PC-9 (cell line): ENCODE results near the gene NTM. TPM values are rescaled to one million over a fixed set of nuclear protein-coding genes. Genes with fewer than 3 reads are reported as not detected.

Source experiments
- BruUV-seq: library from RNA; stranded (reverse); fragments of 400-500 nt; replicated peaks from 2 replicates; lab custom pipeline; 2021; lab: Mats Ljungman, UMichigan
- CTCF ChIA-PET: fragments of 300-600 bp; sonication (Branson Sonifier 250); formaldehyde crosslinking; loops from one replicate; lab custom pipeline; 2022; ENCODE audit warnings: antibody characterized with exemption; lab: Charles Lee
- POLR2A ChIA-PET: fragments of 300-600 bp; sonication (Branson Sonifier 250); formaldehyde crosslinking; loops from one replicate; lab custom pipeline; 2022; ENCODE audit warnings: antibody characterized with exemption; ENCODE audit not compliant: unreplicated experiment; lab: Charles Lee
- DNase-seq, 2 experiments: peaks; one replicate each; pipeline versions ENCODE4 v3.0.0 to v3.0.0-alpha.2; 2015 to 2022; ENCODE audit warnings: mixed read lengths in 1 of 2
- H2AFZ ChIP-seq: fragments of 200-600 bp; sonication (generic); 2 replicates; pipeline ENCODE4 v1.8.1; 2017; ENCODE audit warnings: antibody characterized with exemption
- H3F3A ChIP-seq: fragments of 200-600 bp; sonication (generic); 2 replicates; pipeline ENCODE4 v1.8.1; 2017; ENCODE audit warnings: antibody characterized with exemption, mild to moderate bottlenecking, low read depth; ENCODE audit not compliant: insufficient read depth
- H3K27ac ChIP-seq: fragments of 200-600 bp; sonication (generic); 2 replicates; pipeline ENCODE4 v1.6.1; 2016; ENCODE audit warnings: mixed run types
- H3K27me3 ChIP-seq: fragments of 200-600 bp; sonication (generic); 2 replicates; pipeline ENCODE4 v1.6.1; 2016; ENCODE audit warnings: low read depth, mixed run types; ENCODE audit not compliant: insufficient read depth
- H3K36me3 ChIP-seq: fragments of 200-600 bp; sonication (generic); 2 replicates; pipeline ENCODE4 v1.6.1; 2016; ENCODE audit warnings: low read depth, mixed run types
- H3K4me1 ChIP-seq: fragments of 200-600 bp; sonication (generic); replicated peaks from 2 replicates; pipeline ENCODE4 v1.6.1; 2016; ENCODE audit warnings: mixed run types; ENCODE audit not compliant: insufficient read depth
- H3K4me2 ChIP-seq: fragments of 200-600 bp; sonication (generic); 2 replicates; pipeline ENCODE4 v1.6.1; 2017; ENCODE audit warnings: mixed run types
- H3K4me3 ChIP-seq: fragments of 200-600 bp; sonication (generic); 2 replicates; pipeline ENCODE4 v1.6.1; 2016; ENCODE audit warnings: mixed run types
- H3K79me2 ChIP-seq: fragments of 200-600 bp; sonication (generic); 2 replicates; pipeline ENCODE4 v1.6.1; 2017; ENCODE audit warnings: low read depth, mixed run types
- H3K9me2 ChIP-seq: fragments of 200-600 bp; sonication (generic); 2 replicates; pipeline ENCODE4 v1.8.1; 2017; ENCODE audit warnings: mild to moderate bottlenecking; ENCODE audit not compliant: insufficient read depth
- H3K9me3 ChIP-seq: fragments of 200-600 bp; sonication (generic); 2 replicates; pipeline ENCODE4 v1.8.1; 2016; ENCODE audit warnings: low read depth; ENCODE audit not compliant: insufficient read depth
- H4K20me1 ChIP-seq: fragments of 200-600 bp; sonication (generic); 2 replicates; pipeline ENCODE4 v1.8.1; 2017; ENCODE audit not compliant: insufficient read depth
- EZH2 ChIP-seq: fragments of 200-600 bp; sonication (generic); IDR thresholded peaks from 2 replicates; pipeline ENCODE4 v1.8.0; 2017; ENCODE audit warnings: antibody characterized with exemption, low read depth
- intact Hi-C: fragments of 100-400 bp; cut with micrococcal nuclease; formaldehyde crosslinking; loops from one replicate; pipeline ENCODE4 v1.10.0; 2022; ENCODE audit not compliant: unreplicated experiment
- total RNA-seq: library from RNA; stranded (reverse); gene quantifications from 2 replicates; pipeline ENCODE4 v1.2.3, GENCODE V29; 2021
- TF ChIP-seq, protein P1 (sequence below): fragments of 200-600 bp; sonication (generic); conservative IDR thresholded peaks from 2 replicates; pipeline ENCODE4 v1.6.1; 2017; ENCODE audit warnings: mixed run types, antibody characterized with exemption, mild to moderate bottlenecking, moderate library complexity

Gene NTM
- total RNA-seq, 1 experiment from 2014 or later: not detected

DNA sequence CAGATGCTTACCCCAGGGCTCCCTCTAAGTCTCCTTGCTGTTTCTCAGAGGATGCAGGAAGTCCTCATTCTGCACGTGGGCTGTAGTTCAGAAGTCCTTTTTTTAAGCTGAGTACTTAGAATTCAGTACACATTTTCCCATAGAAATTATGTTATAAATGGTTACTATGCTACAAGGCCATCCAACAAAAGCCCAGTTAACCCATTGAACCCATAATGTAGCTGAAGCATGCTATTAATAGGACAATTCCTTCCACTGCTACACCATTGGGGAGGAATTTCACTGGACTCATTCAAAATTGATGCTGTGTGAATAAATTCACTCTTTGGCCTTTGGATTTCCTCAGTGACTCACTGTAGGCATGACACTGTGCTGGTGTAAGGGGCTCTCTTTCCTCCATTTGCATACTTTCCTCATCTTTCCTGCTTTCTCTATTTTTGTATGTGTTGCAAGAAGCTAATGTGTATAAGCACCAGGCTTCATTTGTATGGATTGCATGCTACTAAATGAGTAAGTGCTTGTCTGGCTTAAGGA, 148.0 kb downstream of the NTM start:
- BruUV-seq: no TSS peak
- H3K4me2 ChIP-seq: no peak overlapping the region
- no peak for DNase-seq

DNA sequence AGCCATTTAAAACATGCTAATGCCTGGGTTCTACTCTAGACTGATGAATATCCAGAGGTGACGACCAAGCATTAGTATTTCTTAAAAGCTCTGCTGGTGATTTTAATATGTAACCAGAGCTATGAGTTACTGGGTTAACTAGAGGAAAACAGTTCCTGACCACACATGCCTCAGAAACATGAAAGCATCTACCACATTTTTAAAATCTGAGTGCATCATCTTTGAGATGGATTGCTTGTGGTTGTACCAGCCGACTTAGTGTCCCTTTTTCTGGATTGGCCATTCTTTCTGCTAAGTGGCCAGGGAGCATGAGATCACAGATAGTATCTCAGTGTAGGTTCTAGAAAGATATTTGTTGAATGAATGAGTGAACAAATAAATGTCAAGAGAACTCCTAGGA, 152.4 kb downstream of the NTM start:
- CTCF ChIA-PET: no interaction called here
- Histone ChIP-seq H3K9me2 (no peaks in the 10 kb centered on the region), H3K27ac (no peak overlapping the region), H3K27me3 (peaks cover 28% of the 10 kb centered on the region), H3K79me2 (no peaks in the 10 kb centered on the region), H3F3A (no peaks in the 10 kb centered on the region), H3K4me3 (no peak overlapping the region), H3K4me1 (no peaks in the 10 kb centered on the region), H4K20me1 (no peaks in the 10 kb centered on the region), H2AFZ (no peak overlapping the region), H3K9me3 (no peaks in the 10 kb centered on the region), H3K4me2 (no peak overlapping the region), H3K36me3 (no peaks in the 10 kb centered on the region)
- intact Hi-C loops: no loop called here
- TF ChIP-seq EZH2: no peak
- TF ChIP-seq, protein P1, sequence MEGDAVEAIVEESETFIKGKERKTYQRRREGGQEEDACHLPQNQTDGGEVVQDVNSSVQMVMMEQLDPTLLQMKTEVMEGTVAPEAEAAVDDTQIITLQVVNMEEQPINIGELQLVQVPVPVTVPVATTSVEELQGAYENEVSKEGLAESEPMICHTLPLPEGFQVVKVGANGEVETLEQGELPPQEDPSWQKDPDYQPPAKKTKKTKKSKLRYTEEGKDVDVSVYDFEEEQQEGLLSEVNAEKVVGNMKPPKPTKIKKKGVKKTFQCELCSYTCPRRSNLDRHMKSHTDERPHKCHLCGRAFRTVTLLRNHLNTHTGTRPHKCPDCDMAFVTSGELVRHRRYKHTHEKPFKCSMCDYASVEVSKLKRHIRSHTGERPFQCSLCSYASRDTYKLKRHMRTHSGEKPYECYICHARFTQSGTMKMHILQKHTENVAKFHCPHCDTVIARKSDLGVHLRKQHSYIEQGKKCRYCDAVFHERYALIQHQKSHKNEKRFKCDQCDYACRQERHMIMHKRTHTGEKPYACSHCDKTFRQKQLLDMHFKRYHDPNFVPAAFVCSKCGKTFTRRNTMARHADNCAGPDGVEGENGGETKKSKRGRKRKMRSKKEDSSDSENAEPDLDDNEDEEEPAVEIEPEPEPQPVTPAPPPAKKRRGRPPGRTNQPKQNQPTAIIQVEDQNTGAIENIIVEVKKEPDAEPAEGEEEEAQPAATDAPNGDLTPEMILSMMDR: no peak
- no peak for DNase-seq
- POLR2A ChIA-PET: interaction anchor here (0.6 kb wide), 1 partner anchor 26 kb away, joined by 4 read pairs; no protein-coding TSS in a partner anchor
- BruUV-seq: no TSS peak

More for the DNA sequence above, 148.0 kb downstream of the NTM start:
- Histone ChIP-seq H3K4me1 (no peaks in the 10 kb centered on the region), H3K27ac (no peak overlapping the region), H3K27me3 (peaks cover 17% of the 10 kb centered on the region), H2AFZ (no peak overlapping the region), H3K9me3 (no peaks in the 10 kb centered on the region), H3F3A (no peaks in the 10 kb centered on the region), H3K4me3 (no peak overlapping the region), H3K36me3 (no peaks in the 10 kb centered on the region), H3K9me2 (no peaks in the 10 kb centered on the region), H3K79me2 (no peaks in the 10 kb centered on the region), H4K20me1 (no peaks in the 10 kb centered on the region)
- ChIA-PET POLR2A (interaction anchor here (0.6 kb wide), 1 partner anchor 230 kb away, joined by 6 read pairs; no protein-coding TSS in a partner anchor), CTCF (no interaction called here)
- intact Hi-C loops: no loop called here
- TF ChIP-seq, protein P1: no peak
- no peak for TF ChIP-seq EZH2

DNA sequence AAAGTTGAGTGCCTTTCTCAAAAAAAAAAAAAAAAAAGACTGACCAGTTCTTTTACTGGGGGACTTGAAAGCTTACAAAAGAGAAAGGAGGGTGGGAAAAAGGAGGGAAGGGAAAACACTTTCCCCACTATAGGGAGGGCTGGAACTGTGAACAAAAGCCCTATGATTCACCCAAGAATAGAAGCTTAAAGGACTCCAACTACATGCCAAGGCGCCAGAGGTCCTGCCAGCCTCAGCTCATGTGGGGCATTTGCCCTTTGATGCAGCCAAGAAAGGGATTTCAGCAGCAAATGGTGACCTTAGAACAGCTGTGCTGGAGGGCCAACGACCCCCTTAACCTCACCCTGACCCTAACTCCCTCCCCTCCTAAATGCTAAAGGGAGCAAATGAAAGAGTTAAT, 160.0 kb downstream of the NTM start:
- Histone ChIP-seq H3K4me3 (no peak overlapping the region), H3K79me2 (no peaks in the 10 kb centered on the region), H2AFZ (no peak overlapping the region), H3K27me3 (peaks cover 40% of the 10 kb centered on the region), H3F3A (no peaks in the 10 kb centered on the region), H4K20me1 (no peaks in the 10 kb centered on the region; the same call in 1 of the 2 replicates), H3K4me2 (no peak overlapping the region), H3K9me3 (no peaks in the 10 kb centered on the region), H3K9me2 (no peaks in the 10 kb centered on the region), H3K27ac (no peak overlapping the region), H3K4me1 (no peaks in the 10 kb centered on the region), H3K36me3 (no peaks in the 10 kb centered on the region)
- intact Hi-C loops: no loop called here
- DNase-seq: no peak
- CTCF ChIA-PET: no interaction called here
- TF ChIP-seq, protein P1: no peak
- no peak for TF ChIP-seq EZH2
- POLR2A ChIA-PET: no interaction called here
- BruUV-seq: no TSS peak
